ENCODE results near the gene CEP120.
"Not testable (repeated sequence)": the region's sequence is repeated elsewhere in the genome, so short reads cannot be mapped to it uniquely, and the experiment has no call there.

CEP120 gene

DNA sequence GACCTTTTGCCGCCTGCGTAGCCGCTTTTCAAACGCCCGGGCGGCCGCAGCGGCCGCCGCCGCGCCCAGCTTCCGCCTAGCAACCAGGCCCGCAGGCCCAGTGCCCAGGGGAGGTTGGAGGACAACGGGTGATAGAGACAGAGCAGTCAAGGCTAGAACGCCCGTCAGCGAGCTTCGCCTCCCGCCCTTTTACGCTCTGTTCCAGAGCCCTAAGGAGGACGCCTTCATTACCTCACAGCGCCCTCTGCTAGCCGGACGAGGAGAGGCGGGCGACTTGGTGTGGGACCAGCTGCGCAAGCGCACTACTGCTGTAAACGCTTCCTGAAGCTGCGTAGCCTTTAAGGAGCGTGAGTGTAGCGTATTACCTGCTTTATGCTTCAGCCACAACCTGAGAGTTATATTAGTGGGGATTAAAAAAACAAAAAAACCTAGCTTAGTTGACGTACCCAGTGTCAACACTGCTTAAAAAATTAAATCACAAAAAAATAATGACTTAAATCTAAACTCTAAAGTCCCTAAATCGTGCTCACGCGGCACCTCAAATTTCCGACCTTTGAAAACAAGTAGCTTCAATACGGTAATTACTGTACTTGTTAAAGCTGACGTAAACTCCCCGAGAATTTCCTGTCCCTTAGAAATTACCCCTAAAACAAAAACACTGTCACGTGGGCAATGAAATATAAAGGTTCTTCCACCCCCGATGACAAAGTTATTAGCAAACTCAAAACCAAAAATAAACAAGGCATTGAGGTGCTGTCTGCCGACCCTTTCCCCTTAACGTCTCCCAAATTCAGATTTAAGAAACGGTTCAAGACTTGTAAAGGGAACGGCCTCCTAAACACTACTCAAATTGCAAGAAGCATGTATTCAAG, at the start of gene CEP120:
CEP120 (minus strand) TSS at position 126 of the 872 bp plus-strand sequence. CDS start 405 bp downstream, outside the sequence.
- in situ Hi-C loops (cut with HindIII; ENCODE audit: low sequenced_read_pairs): no loop called here

DNA sequence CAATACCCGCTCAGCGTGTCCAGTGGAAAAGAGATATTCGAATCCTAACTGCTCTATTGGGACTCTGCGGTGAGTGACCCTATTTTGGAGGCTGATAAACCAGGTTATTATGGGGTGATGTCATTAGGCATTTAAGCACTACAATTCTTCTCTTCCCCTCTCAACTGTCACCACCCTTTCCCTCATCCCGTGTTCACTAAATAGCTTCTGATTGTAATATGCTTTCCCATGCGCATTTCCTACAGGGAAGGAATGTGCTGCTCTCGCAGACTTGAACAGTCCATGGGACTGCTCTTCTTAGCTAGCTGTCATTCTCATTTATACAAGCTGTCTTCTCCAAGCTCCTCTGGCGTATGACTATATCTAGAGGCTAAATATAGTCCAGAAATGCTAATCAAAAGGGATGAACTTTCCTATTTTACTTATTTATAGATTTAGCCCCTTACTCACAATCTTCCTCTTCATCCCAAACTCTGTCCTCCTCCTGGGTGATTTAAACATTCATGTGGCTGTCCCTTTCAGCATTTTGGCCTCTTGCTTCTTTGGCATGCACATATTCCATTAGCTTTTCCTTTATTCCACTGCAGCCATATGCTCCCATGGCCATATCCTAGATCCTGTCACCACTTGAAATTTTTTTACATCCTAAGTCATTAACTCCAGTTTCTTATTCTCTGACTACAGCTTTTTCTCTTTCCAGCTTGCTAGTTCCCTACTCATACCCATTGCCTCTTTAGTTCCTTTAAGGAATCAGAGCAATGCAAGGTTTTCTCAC, 49.1 kb upstream of the CEP120 start:
- in situ Hi-C loops (cut with HindIII; ENCODE audit: low sequenced_read_pairs): no loop called here

GRCh38 chr5:123471385-123471784, 48.2 kb upstream of the CEP120 start:
- in situ Hi-C loops (cut with HindIII; ENCODE audit: low sequenced_read_pairs): no loop called here

GRCh38 chr5:123466839-123467238, 43.6 kb upstream of the CEP120 start:
- in situ Hi-C loops (cut with HindIII; ENCODE audit: low sequenced_read_pairs): not testable (repeated sequence)

DNA sequence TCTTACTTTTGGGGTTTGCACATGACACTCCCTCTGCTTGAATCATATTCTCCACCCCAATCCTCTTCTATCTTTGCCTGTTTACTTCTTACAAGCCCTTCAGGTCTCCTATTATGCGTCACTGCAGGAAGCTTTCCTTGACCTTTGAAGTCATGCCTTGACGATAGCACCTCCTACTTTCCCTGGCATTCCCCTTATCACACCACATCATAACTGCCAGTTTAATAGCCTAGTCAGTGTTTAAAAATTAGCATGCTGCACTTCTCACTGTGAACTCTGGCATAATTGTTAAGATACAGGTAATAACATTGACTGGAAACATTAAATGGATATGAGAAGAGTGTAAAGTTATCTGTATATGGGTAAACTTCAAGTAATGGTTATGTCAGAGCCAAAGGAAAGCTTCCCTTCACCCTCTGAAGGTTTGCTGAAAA, 37.1 kb upstream of the CEP120 start:
- in situ Hi-C loops (cut with HindIII; ENCODE audit: low sequenced_read_pairs): no loop called here

GRCh38 chr5:123458994-123459393, 35.8 kb upstream of the CEP120 start:
- in situ Hi-C loops (cut with HindIII; ENCODE audit: low sequenced_read_pairs): not testable (repeated sequence)

- in situ Hi-C loops (cut with HindIII; ENCODE audit: low sequenced_read_pairs): no loop called here
Observed at GRCh38 chr5:123456242-123456641, 33.0 kb upstream of the CEP120 start.

GRCh38 chr5:123455640-123456039, 32.4 kb upstream of the CEP120 start:
- in situ Hi-C loops (cut with HindIII; ENCODE audit: low sequenced_read_pairs): no loop called here

DNA sequence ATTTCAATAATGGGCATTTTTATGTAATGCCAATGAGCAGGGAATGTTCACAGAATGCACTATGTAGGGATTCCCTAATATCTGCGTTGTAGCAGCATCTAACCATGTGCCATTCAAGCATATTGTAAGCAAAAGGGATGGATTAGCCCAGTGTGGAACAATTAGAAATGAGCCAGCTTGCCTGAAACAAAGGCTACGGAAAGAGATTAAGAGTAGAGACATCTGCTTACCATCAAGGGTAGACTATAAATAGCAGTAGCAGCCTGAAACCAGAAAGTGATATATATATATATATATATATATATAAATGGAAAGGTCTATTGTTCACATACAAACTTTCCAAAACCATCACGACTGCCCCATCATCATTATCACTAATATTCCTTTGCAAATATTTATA, 31.9 kb upstream of the CEP120 start:
- in situ Hi-C loops (cut with HindIII; ENCODE audit: low sequenced_read_pairs): no loop called here

GRCh38 chr5:123454259-123454911, 31.2 kb upstream of the CEP120 start:
- in situ Hi-C loops (cut with HindIII; ENCODE audit: low sequenced_read_pairs): no loop called here

- in situ Hi-C loops (cut with HindIII; ENCODE audit: low sequenced_read_pairs): no loop called here
Observed at GRCh38 chr5:123452401-123452800, 29.2 kb upstream of the CEP120 start.

GRCh38 chr5:123451047-123451446, 27.8 kb upstream of the CEP120 start:
- in situ Hi-C loops (cut with HindIII; ENCODE audit: low sequenced_read_pairs): no loop called here

- in situ Hi-C loops (cut with HindIII; ENCODE audit: low sequenced_read_pairs): no loop called here
Observed at GRCh38 chr5:123450640-123451039, 27.4 kb upstream of the CEP120 start.

- in situ Hi-C loops (cut with HindIII; ENCODE audit: low sequenced_read_pairs): no loop called here
Observed at GRCh38 chr5:123450114-123450513, 26.9 kb upstream of the CEP120 start.

DNA sequence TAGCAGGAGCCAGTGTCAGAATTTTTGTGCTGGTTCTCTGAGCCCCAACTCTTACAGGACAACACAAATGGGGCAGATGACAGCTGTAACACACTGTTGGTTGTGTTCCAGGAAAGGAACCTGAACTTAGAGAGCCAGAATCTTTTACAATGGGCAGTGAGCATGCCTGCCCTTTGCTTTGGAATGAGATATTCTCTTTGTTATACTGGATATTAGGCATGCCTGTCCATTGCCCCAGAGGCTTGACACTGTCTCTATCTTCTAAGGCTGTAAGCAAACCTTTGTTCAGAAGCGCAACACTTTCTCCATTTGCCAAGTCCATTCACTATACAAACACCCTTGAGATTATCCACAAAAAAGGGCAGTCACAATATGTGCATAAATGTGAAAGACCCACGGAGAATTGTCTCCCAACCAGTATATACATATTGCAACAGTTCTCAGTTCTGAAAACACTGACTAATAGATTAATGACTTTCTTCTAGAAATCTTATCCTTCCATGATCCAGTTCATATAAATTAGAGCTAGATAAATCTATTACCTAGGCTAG, 26.3 kb upstream of the CEP120 start:
- in situ Hi-C loops (cut with HindIII; ENCODE audit: low sequenced_read_pairs): no loop called here

GRCh38 chr5:123448743-123449142, 25.5 kb upstream of the CEP120 start:
- in situ Hi-C loops (cut with HindIII; ENCODE audit: low sequenced_read_pairs): no loop called here

GRCh38 chr5:123448017-123448617, 24.9 kb upstream of the CEP120 start:
- in situ Hi-C loops (cut with HindIII; ENCODE audit: low sequenced_read_pairs): no loop called here

- in situ Hi-C loops (cut with HindIII; ENCODE audit: low sequenced_read_pairs): no loop called here
Observed at GRCh38 chr5:123444016-123444415, 20.8 kb upstream of the CEP120 start.

DNA sequence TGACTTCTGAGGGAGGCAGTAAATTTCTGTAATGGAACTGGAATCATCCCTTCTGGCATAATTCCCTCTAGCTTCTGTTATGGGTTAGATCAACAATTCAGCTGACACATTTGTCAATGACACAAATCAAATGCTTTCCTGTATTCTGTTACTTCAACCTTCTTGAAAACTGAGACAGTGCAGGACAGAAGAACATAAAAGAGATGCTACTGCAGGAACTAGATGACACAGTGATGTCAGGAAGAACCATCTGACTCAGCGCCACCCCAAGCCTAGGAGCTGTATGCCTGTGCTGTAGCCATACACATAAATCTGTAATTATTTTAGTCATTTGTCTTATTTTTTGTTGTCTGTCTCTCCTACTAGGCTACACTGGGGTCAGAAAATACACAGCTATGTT, 18.2 kb upstream of the CEP120 start:
- in situ Hi-C loops (cut with HindIII; ENCODE audit: low sequenced_read_pairs): no loop called here

GRCh38 chr5:123440456-123441181, 17.4 kb upstream of the CEP120 start:
- in situ Hi-C loops (cut with HindIII; ENCODE audit: low sequenced_read_pairs): no loop called here
